Measurements from ENCODE around the gene ZNF555.

The ZNF555 gene

GRCh38 chr19:2820112-2820702, 21.1 kb upstream of the ZNF555 start:
- no peak for DNase-seq (ENCODE audit: low read depth)
- H3K4me3 ChIP-seq (ENCODE audit: low read length) = peak overlapping the region; percentile 71
- TF ChIP-seq CTCF (conservative IDR thresholded peaks at IDR 0.05; ENCODE audit: low read depth, low read length) = no peak

GRCh38 chr19:2822846-2823245, 18.4 kb upstream of the ZNF555 start:
- no peak for DNase-seq (ENCODE audit: low read depth)
- no peak overlapping the region for H3K4me3 ChIP-seq (ENCODE audit: low read length)
- TF ChIP-seq CTCF (conservative IDR thresholded peaks at IDR 0.05; ENCODE audit: low read depth, low read length) = no peak

GRCh38 chr19:2823646-2824045, 17.6 kb upstream of the ZNF555 start:
- no peak overlapping the region for H3K4me3 ChIP-seq (ENCODE audit: low read length)
- DNase-seq (ENCODE audit: low read depth) = no peak
- no peak for TF ChIP-seq CTCF (conservative IDR thresholded peaks at IDR 0.05; ENCODE audit: low read depth, low read length)

- H3K4me3 ChIP-seq (ENCODE audit: low read length) = no peak overlapping the region
- no peak for TF ChIP-seq CTCF (conservative IDR thresholded peaks at IDR 0.05; ENCODE audit: low read depth, low read length)
- DNase-seq (ENCODE audit: low read depth) = no peak
Observed at GRCh38 chr19:2824129-2824528, 17.1 kb upstream of the ZNF555 start.

- TF ChIP-seq CTCF (conservative IDR thresholded peaks at IDR 0.05; ENCODE audit: low read depth, low read length) = no peak
- no peak overlapping the region for H3K4me3 ChIP-seq (ENCODE audit: low read length)
- DNase-seq (ENCODE audit: low read depth) = no peak
Observed at GRCh38 chr19:2827022-2827421, 14.3 kb upstream of the ZNF555 start.

- H3K4me3 ChIP-seq (ENCODE audit: low read length) = no peak overlapping the region
- TF ChIP-seq CTCF (conservative IDR thresholded peaks at IDR 0.05; ENCODE audit: low read depth, low read length) = no peak
- DNase-seq (ENCODE audit: low read depth) = no peak
Observed at GRCh38 chr19:2827840-2828489, 13.3 kb upstream of the ZNF555 start.

- no peak overlapping the region for H3K4me3 ChIP-seq (ENCODE audit: low read length)
- DNase-seq (ENCODE audit: low read depth) = no peak
- no peak for TF ChIP-seq CTCF (conservative IDR thresholded peaks at IDR 0.05; ENCODE audit: low read depth, low read length)
Observed at GRCh38 chr19:2834294-2834871, 6.9 kb upstream of the ZNF555 start.
